Keratinocyte (primary cell): Measurements from ENCODE around the gene BTBD10. TPM values are rescaled to one million over a fixed set of nuclear protein-coding genes. Genes with fewer than 3 reads are reported as not detected.

Experiments used
- DNase-seq: peaks from one replicate; pipeline ENCODE4 v3.0.0-alpha.2; 2011; ENCODE audit warnings: low read depth, missing footprints, low spot score
- FAIRE-seq: peaks from 2 replicates; lab custom pipeline; 2011; peaks lifted over from hg19 to GRCh38; lab: Jason Lieb, UNC
- H2AFZ ChIP-seq: 2 replicates; pipeline ENCODE4 v1.6.0; 2012; ENCODE audit warnings: low read length, control low read depth, inconsistent platforms; ENCODE audit not compliant: control insufficient read depth
- H3K27ac ChIP-seq: 2 replicates; pipeline ENCODE4 v1.5.1; 2011; ENCODE audit warnings: low read length; ENCODE audit not compliant: control insufficient read depth, insufficient read depth
- H3K27me3 ChIP-seq: 3 replicates; pipeline ENCODE4 v1.6.0; 2011; ENCODE audit warnings: low read length; ENCODE audit not compliant: control insufficient read depth, insufficient read depth; ENCODE audit errors: extremely low read depth
- H3K36me3 ChIP-seq, 2 experiments: 2 replicates in 1 of 2; 3 replicates in 1 of 2; pipeline ENCODE4 v1.5.1; 2011; ENCODE audit warnings: low read length in 2 of 2, mild to moderate bottlenecking in 1 of 2; ENCODE audit not compliant: control insufficient read depth in 2 of 2, insufficient read depth in 2 of 2; ENCODE audit errors: extremely low read depth in 1 of 2
- H3K4me1 ChIP-seq: 3 replicates; pipeline ENCODE4 v1.5.1; 2011; ENCODE audit warnings: low read length; ENCODE audit not compliant: control insufficient read depth, insufficient read depth; ENCODE audit errors: extremely low read depth
- H3K4me2 ChIP-seq: 3 replicates; pipeline ENCODE4 v1.6.0; 2011; ENCODE audit warnings: low read depth, low read length; ENCODE audit not compliant: control insufficient read depth, insufficient read depth; ENCODE audit errors: extremely low read depth
- H3K4me3 ChIP-seq, 3 experiments: fragments of 200-600 bp in 1 of 3; sonication (generic) in 1 of 3; 2 replicates in 2 of 3; 3 replicates in 1 of 3; pipeline ENCODE4 v1.5.1; 2011 to 2016; ENCODE audit warnings: low read length in 3 of 3, mild to moderate bottlenecking in 3 of 3, control low read depth in 2 of 3, inconsistent platforms in 1 of 3, low read depth in 1 of 3, mixed read lengths in 1 of 3, mixed run types in 1 of 3, moderate library complexity in 1 of 3; ENCODE audit not compliant: control insufficient read depth in 2 of 3, insufficient read depth in 2 of 3; ENCODE audit errors: extremely low read depth in 1 of 3
- H3K79me2 ChIP-seq: 2 replicates; pipeline ENCODE4 v1.6.0; 2012; ENCODE audit warnings: low read length; ENCODE audit not compliant: control insufficient read depth, insufficient read depth
- H3K9ac ChIP-seq: 3 replicates; pipeline ENCODE4 v1.6.0; 2011; ENCODE audit warnings: low read length; ENCODE audit not compliant: control insufficient read depth, insufficient read depth; ENCODE audit errors: extremely low read depth
- H3K9me1 ChIP-seq: 3 replicates; pipeline ENCODE4 v1.6.0; 2011; ENCODE audit warnings: low read length; ENCODE audit not compliant: control insufficient read depth, insufficient read depth; ENCODE audit errors: extremely low read depth
- H3K9me3 ChIP-seq: 2 replicates; pipeline ENCODE4 v1.5.1; 2012; ENCODE audit warnings: low read depth, low read length; ENCODE audit not compliant: control insufficient read depth
- H4K20me1 ChIP-seq: 3 replicates; pipeline ENCODE4 v1.6.0; 2011; ENCODE audit warnings: low read length; ENCODE audit not compliant: control insufficient read depth, insufficient read depth; ENCODE audit errors: extremely low read depth
- EZH2 ChIP-seq: IDR thresholded peaks from one replicate; pipeline ENCODE4 v1.6.1; 2012; ENCODE audit warnings: inconsistent platforms, mild to moderate bottlenecking, low read length, moderate library complexity
- dilution Hi-C: fragments of 300-500 bp; cut with MboI; formaldehyde crosslinking; loops from one replicate; pipeline ENCODE4 v1.7.0; 2020; ENCODE audit warnings: low sequenced_read_pairs; ENCODE audit not compliant: extremely low pct_ligation_motif_present
- polyA plus RNA-seq, 5 experiments: library from polyadenylated mRNA; depleted of rRNA in 3 of 5; stranded (reverse) in 3 of 5; stranded (forward) in 1 of 5; unstranded in 1 of 5; fragments of >200 nt; gene quantifications; 1 replicate in 1 of 5; 2 replicates in 3 of 5; 3 replicates in 1 of 5; pipeline versions ENCODE4 v1.2.1 to v1.2.3, GENCODE V29; 2011 to 2012; ENCODE audit warnings: missing spikeins in 2 of 5, low read depth in 1 of 5, low replicate concordance in 1 of 5
- TF ChIP-seq, protein P1 (sequence below), 3 experiments: IDR thresholded peaks in 1 of 3; conservative IDR thresholded peaks in 1 of 3; optimal IDR thresholded peaks in 1 of 3; 2 replicates in 2 of 3; 3 replicates in 1 of 3; pipeline versions ENCODE3 to v1.5.1; 2011; ENCODE audit warnings: low read length in 3 of 3, mild to moderate bottlenecking in 3 of 3, moderate library complexity in 2 of 3, control low read depth in 1 of 3, inconsistent platforms in 1 of 3; ENCODE audit not compliant: insufficient read depth in 2 of 3; ENCODE audit errors: extremely low read depth in 1 of 3

BTBD10 gene
- polyA plus RNA-seq, 1 donor (not counting 4 experiments of a cell fraction or from before 2014, with no cell fraction given), result 76.0 TPM

DNA sequence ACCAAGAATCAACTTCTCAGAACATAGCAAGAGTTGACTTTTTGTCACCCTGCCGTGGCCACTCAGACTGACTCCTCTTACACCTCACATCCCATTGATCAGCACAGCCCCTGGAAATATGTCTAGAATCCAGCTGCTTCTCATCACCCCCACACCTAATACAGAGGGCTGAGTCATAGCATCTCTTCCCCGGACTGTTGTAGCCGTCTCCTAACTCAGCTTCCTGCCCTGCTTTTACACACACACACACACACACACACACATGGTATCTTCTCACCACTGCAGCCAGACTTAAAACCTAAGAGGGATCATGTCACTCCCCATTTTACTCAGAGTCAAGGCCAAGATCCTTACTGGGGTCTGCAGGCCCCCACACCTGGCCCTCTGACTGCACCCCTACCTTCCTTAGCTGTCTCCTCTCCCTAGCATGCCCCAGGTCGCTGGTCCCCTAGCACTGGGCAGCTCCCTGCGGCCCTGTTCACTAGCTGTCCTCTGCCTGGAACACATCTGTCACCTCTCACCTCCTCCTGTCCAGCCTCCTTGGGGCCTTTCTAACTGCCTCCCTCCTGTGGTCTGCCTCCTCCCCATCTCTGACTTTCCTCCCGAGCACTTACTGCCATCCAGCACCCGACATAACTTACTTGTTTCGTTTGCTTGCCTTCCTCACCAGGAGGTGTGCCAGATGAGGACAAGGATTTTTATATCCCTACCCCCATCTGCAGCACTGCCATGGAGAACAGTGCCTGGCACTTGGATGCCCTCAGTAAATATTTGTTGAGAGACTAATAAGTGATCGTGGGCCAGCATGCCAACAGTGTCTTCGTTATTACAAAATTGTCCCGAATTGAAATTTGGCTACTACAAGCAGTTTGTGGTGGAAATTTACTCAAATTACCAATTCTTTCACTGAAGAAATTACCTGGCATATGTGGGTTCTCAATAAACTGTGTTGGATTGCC, 123.5 kb downstream of the BTBD10 start:
- dilution Hi-C loops, result no loop called here

DNA sequence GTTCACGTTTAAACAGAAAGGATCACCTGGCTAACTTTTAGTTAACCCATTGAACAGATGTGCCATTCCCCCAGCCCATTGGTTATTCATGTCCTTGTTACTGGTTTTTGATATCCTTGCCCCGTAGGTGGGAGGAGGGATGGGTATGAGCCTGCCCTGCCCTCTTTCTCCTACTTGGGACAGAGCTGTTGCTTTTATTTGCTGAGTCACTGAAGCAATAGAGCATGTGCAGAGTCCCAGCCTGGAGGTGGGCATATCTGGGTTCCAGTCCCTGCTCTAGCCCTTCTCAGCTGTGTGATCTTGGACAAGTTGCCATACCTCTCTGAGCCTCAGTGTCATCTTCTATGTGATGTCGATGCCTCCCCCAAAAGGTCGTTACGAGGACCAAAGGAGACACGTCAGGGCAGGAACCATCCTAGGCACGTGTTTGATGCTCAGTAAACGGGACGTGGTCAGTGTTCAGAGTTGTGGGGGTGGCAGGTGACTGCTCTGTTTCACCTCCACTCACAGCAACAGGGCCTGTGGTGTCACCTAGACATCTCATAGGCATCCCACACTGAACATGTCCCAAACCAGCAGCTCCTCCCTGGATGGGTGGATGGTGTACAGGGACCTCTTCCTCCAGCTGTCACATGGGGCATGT, 124.5 kb downstream of the BTBD10 start:
- Histone ChIP-seq H3K79me2 (peaks cover 14% of the 10 kb centered on the region), H3K9me3 (no peaks in the 10 kb centered on the region), H3K27ac (peak overlapping the region; percentile 78), H3K9me1 (peaks cover 13% of the 10 kb centered on the region), H3K9ac (peak overlapping the region; percentile 65), H4K20me1 (no peaks in the 10 kb centered on the region), H3K27me3 (no peaks in the 10 kb centered on the region), H3K4me1 (peaks cover 43% of the 10 kb centered on the region), H3K4me3 (peak overlapping the region in 2 of 3 experiments; percentile 34 to 44), H3K36me3 (peaks cover 0 to 9% of the 10 kb centered on the region in 2 experiments), H2AFZ (peak overlapping the region; percentile 32), H3K4me2 (peak overlapping the region; percentile 71)
- peak; percentile 41 for FAIRE-seq
- dilution Hi-C loops, result no loop called here
- DNase-seq, result no peak
- TF ChIP-seq, protein P1, sequence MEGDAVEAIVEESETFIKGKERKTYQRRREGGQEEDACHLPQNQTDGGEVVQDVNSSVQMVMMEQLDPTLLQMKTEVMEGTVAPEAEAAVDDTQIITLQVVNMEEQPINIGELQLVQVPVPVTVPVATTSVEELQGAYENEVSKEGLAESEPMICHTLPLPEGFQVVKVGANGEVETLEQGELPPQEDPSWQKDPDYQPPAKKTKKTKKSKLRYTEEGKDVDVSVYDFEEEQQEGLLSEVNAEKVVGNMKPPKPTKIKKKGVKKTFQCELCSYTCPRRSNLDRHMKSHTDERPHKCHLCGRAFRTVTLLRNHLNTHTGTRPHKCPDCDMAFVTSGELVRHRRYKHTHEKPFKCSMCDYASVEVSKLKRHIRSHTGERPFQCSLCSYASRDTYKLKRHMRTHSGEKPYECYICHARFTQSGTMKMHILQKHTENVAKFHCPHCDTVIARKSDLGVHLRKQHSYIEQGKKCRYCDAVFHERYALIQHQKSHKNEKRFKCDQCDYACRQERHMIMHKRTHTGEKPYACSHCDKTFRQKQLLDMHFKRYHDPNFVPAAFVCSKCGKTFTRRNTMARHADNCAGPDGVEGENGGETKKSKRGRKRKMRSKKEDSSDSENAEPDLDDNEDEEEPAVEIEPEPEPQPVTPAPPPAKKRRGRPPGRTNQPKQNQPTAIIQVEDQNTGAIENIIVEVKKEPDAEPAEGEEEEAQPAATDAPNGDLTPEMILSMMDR (optimal IDR thresholded peaks at IDR 0.05 in 1 of 3, IDR thresholded peaks at IDR 0.05 in 1 of 3, conservative IDR thresholded peaks at IDR 0.05 in 1 of 3; ENCODE audit: extremely low read depth in 1 of 3, insufficient read depth in 2 of 3, low read length in 3 of 3), result no peak
- TF ChIP-seq EZH2, result no peak

More for the DNA sequence above, 123.5 kb downstream of the BTBD10 start:
- TF ChIP-seq, protein P1 (optimal IDR thresholded peaks at IDR 0.05 in 1 of 3, IDR thresholded peaks at IDR 0.05 in 1 of 3, conservative IDR thresholded peaks at IDR 0.05 in 1 of 3; ENCODE audit: extremely low read depth in 1 of 3, insufficient read depth in 2 of 3, low read length in 3 of 3), result no peak
- TF ChIP-seq EZH2, result no peak
- H3K9me1 ChIP-seq, result peaks cover 8% of the 10 kb centered on the region
- H2AFZ ChIP-seq, result no peak overlapping the region
- peaks cover 34% of the 10 kb centered on the region for H3K4me1 ChIP-seq
- DNase-seq (peak; percentile 66), FAIRE-seq (peak; percentile 80)
- H4K20me1 ChIP-seq, result peaks cover 2% of the 10 kb centered on the region
- H3K9ac ChIP-seq, result peak overlapping the region; percentile 65
- peaks cover 14% of the 10 kb centered on the region for H3K79me2 ChIP-seq
- peaks cover 0 to 13% of the 10 kb centered on the region in 2 experiments for H3K36me3 ChIP-seq
- H3K4me2 ChIP-seq, result peak overlapping the region; percentile 71
- H3K9me3 ChIP-seq, result no peaks in the 10 kb centered on the region
- H3K27ac ChIP-seq, result peak overlapping the region; percentile 78
- H3K27me3 ChIP-seq, result no peaks in the 10 kb centered on the region
- peak overlapping the region in 1 of 3 experiments; percentile 34 for H3K4me3 ChIP-seq
